H1 (cell line): ENCODE data around the gene CEP350. TPM values are rescaled to one million over a fixed set of nuclear protein-coding genes. Genes with fewer than 3 reads are reported as not detected.

ENCODE experiments used
- CEBPB ChIP-seq: IDR thresholded peaks from 2 replicates; pipeline ENCODE4 v1.6.1; 2012; ENCODE audit warnings: low read depth, low read length
- CHD7 ChIP-seq: fragments of 300-600 bp; sonication (generic); IDR thresholded peaks from 2 replicates; pipeline ENCODE4 v1.7.1; 2012; ENCODE audit warnings: low read length, moderate library complexity, mild to moderate bottlenecking, inconsistent platforms; ENCODE audit not compliant: insufficient replicate concordance
- CREB1 ChIP-seq: IDR thresholded peaks from 2 replicates; pipeline ENCODE4 v1.6.1; 2012; ENCODE audit warnings: inconsistent platforms
- FOSL1 ChIP-seq: IDR thresholded peaks from 2 replicates; pipeline ENCODE4 v1.6.1; 2011; ENCODE audit warnings: mild to moderate bottlenecking, low read depth, low read length, moderate library complexity; ENCODE audit not compliant: insufficient read depth
- KDM4A ChIP-seq: IDR thresholded peaks from one replicate; pipeline ENCODE4 v1.7.1; 2012; ENCODE audit warnings: low read depth, mild to moderate bottlenecking, moderate library complexity, low read length, inconsistent platforms; ENCODE audit not compliant: severe bottlenecking
- RXRA ChIP-seq: IDR thresholded peaks from 2 replicates; pipeline ENCODE4 v1.6.1; 2011; ENCODE audit warnings: low read depth, mild to moderate bottlenecking, low read length, moderate library complexity; ENCODE audit not compliant: insufficient read depth
- SRF ChIP-seq: IDR thresholded peaks from 2 replicates; pipeline ENCODE4 v1.6.1; 2011; ENCODE audit warnings: mild to moderate bottlenecking, low read depth, low read length, moderate library complexity
- USF2 ChIP-seq: IDR thresholded peaks from 2 replicates; pipeline ENCODE4 v1.6.1; 2011; ENCODE audit warnings: low read length, improper control_type of control experiment
- ZNF274 ChIP-seq: IDR thresholded peaks from 2 replicates; pipeline ENCODE4 v1.7.0; 2012; ENCODE audit warnings: low read length, borderline replicate concordance; ENCODE audit errors: extremely low read depth
- polyA plus RNA-seq, 7 experiments: library from polyadenylated mRNA; depleted of rRNA in 3 of 7; stranded (reverse) in 5 of 7; unstranded in 2 of 7; fragments of >200 nt in 5 of 7; fragments of 200-250 nt in 2 of 7; gene quantifications; 1 replicate in 5 of 7; 2 replicates in 1 of 7; 4 replicates in 1 of 7; pipeline versions ENCODE4 v1.2.1 to v1.2.3, GENCODE V29; 2011 to 2013; ENCODE audit warnings: missing spikeins in 2 of 7, mixed read lengths in 2 of 7
- total RNA-seq: library from RNA; stranded (reverse); fragmentation: NEBNext Ultra II Directional; extraction: Animal tissue kit (Norgen Biotek cat#: 25700); gene quantifications from 2 replicates; pipeline ENCODE4 v1.2.1, GENCODE V29; 2021

CEP350 gene
- total and polyA plus RNA-seq, 2 of the 8 experiments (the other 6 are each of a cell fraction or from before 2014, with no cell fraction given) = 5.6 to 39.4 TPM

- TF ChIP-seq CHD7 (no peak), SRF (no peak), CEBPB (no peak), USF2 (no peak), KDM4A (no peak), RXRA (no peak), ZNF274 (no peak), FOSL1 (no peak), CREB1 (no peak)
Observed at GRCh38 chr1:180137776-180138175, 183.2 kb downstream of the CEP350 start (continued).
